ENCODE data around the gene PLCB4.

PLCB4 gene

GRCh38 chr20:9515741-9516233 lies 446.9 kb downstream of the PLCB4 start:
- Histone ChIP-seq H3K4me3 (no peak overlapping the region), H3K9me3 (no peaks in the 10 kb centered on the region), H3K36me3 (no peaks in the 10 kb centered on the region), H3K27me3 (peaks cover 0 to 47% of the 10 kb centered on the region in 2 donors), H3K27ac (no peak overlapping the region), H3K4me1 (peaks cover 0 to 25% (median 22%) of the 10 kb centered on the region in 4 donors)
- no peak for TF ChIP-seq CTCF (IDR thresholded peaks at IDR 0.05)
- intact Hi-C loops (cut with DNase I; ENCODE audit: low total_unique reads), result no loop called here
- no peak for DNase-seq

GRCh38 chr20:9516234-9516871 lies 447.5 kb downstream of the PLCB4 start:
- H3K27me3 ChIP-seq, result peaks cover 0 to 53% of the 10 kb centered on the region in 2 donors
- no peak for TF ChIP-seq CTCF (IDR thresholded peaks at IDR 0.05)
- DNase-seq, result no peak
- no peaks in the 10 kb centered on the region for H3K36me3 ChIP-seq
- no peaks in the 10 kb centered on the region for H3K9me3 ChIP-seq
- H3K27ac ChIP-seq, result no peak overlapping the region
- peaks cover 0 to 25% (median 22%) of the 10 kb centered on the region in 4 donors for H3K4me1 ChIP-seq
- no peak overlapping the region for H3K4me3 ChIP-seq
- intact Hi-C loops (cut with DNase I; ENCODE audit: low total_unique reads), result no loop called here

GRCh38 chr20:9517297-9518162 lies 448.6 kb downstream of the PLCB4 start:
- H3K9me3 ChIP-seq, result no peaks in the 10 kb centered on the region
- H3K4me1 ChIP-seq, result peaks cover 0 to 25% (median 22%) of the 10 kb centered on the region in 4 donors
- DNase-seq, result no peak
- intact Hi-C loops (cut with DNase I; ENCODE audit: low total_unique reads), result no loop called here
- H3K27me3 ChIP-seq, result peaks cover 0 to 54% of the 10 kb centered on the region in 2 donors
- H3K36me3 ChIP-seq, result no peaks in the 10 kb centered on the region
- no peak for TF ChIP-seq CTCF (IDR thresholded peaks at IDR 0.05)
- H3K27ac ChIP-seq, result no peak overlapping the region
- no peak overlapping the region for H3K4me3 ChIP-seq

- H3K4me3 ChIP-seq, result no peak overlapping the region
- H3K9me3 ChIP-seq, result no peaks in the 10 kb centered on the region
- H3K36me3 ChIP-seq, result no peaks in the 10 kb centered on the region
- DNase-seq, result no peak
- no peak for TF ChIP-seq CTCF (IDR thresholded peaks at IDR 0.05)
- intact Hi-C loops (cut with DNase I; ENCODE audit: low total_unique reads), result no loop called here
- H3K27ac ChIP-seq, result no peak overlapping the region
- H3K4me1 ChIP-seq, result peaks cover 0 to 25% (median 22%) of the 10 kb centered on the region in 4 donors
- peaks cover 0 to 54% of the 10 kb centered on the region in 2 donors for H3K27me3 ChIP-seq
These were observed 449.8 kb downstream of the PLCB4 start for GRCh38 chr20:9518576-9519175.

- TF ChIP-seq CTCF (IDR thresholded peaks at IDR 0.05), result no peak
- no peak for DNase-seq
- Histone ChIP-seq H3K4me3 (no peak overlapping the region), H3K4me1 (peaks cover 0 to 17% (median 14%) of the 10 kb centered on the region in 4 donors), H3K9me3 (no peaks in the 10 kb centered on the region), H3K27me3 (peaks cover 0 to 42% of the 10 kb centered on the region in 2 donors), H3K36me3 (no peaks in the 10 kb centered on the region), H3K27ac (no peak overlapping the region)
- intact Hi-C loops (cut with DNase I; ENCODE audit: low total_unique reads), result no loop called here
These were observed 451.2 kb downstream of the PLCB4 start for GRCh38 chr20:9520086-9520485.
